ENCODE data around the gene FBXO36.

Gene FBXO36, protein sequence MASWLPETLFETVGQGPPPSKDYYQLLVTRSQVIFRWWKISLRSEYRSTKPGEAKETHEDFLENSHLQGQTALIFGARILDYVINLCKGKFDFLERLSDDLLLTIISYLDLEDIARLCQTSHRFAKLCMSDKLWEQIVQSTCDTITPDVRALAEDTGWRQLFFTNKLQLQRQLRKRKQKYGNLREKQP

GRCh38 chr2:229922449-229923386, at the start of gene FBXO36:
Gene FBXO36, plus strand, starts transcription at chr2:229922503. Its CDS starts 11 bp downstream, at chr2:229922514.
- DNase-seq (ENCODE audit: insufficient read length, low spot score) = no peak
- FAIRE-seq = no peak
- TF ChIP-seq, protein P1, sequence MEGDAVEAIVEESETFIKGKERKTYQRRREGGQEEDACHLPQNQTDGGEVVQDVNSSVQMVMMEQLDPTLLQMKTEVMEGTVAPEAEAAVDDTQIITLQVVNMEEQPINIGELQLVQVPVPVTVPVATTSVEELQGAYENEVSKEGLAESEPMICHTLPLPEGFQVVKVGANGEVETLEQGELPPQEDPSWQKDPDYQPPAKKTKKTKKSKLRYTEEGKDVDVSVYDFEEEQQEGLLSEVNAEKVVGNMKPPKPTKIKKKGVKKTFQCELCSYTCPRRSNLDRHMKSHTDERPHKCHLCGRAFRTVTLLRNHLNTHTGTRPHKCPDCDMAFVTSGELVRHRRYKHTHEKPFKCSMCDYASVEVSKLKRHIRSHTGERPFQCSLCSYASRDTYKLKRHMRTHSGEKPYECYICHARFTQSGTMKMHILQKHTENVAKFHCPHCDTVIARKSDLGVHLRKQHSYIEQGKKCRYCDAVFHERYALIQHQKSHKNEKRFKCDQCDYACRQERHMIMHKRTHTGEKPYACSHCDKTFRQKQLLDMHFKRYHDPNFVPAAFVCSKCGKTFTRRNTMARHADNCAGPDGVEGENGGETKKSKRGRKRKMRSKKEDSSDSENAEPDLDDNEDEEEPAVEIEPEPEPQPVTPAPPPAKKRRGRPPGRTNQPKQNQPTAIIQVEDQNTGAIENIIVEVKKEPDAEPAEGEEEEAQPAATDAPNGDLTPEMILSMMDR (IDR thresholded peaks at IDR 0.05; ENCODE audit: insufficient read depth, missing control alignments) = no peak

GRCh38 chr2:229873123-229873581, 49.2 kb upstream of the FBXO36 start:
- TF ChIP-seq, protein P1 (IDR thresholded peaks at IDR 0.05; ENCODE audit: insufficient read depth, missing control alignments) = no peak
- FAIRE-seq = no peak
- no peak for DNase-seq (ENCODE audit: insufficient read length, low spot score)

GRCh38 chr2:229874647-229875046, 47.7 kb upstream of the FBXO36 start:
- DNase-seq (ENCODE audit: insufficient read length, low spot score) = no peak
- TF ChIP-seq, protein P1 (IDR thresholded peaks at IDR 0.05; ENCODE audit: insufficient read depth, missing control alignments) = no peak
- FAIRE-seq = no peak

GRCh38 chr2:229875549-229875948, 46.8 kb upstream of the FBXO36 start:
- TF ChIP-seq, protein P1 (IDR thresholded peaks at IDR 0.05; ENCODE audit: insufficient read depth, missing control alignments) = no peak
- DNase-seq (ENCODE audit: insufficient read length, low spot score) (no peak), FAIRE-seq (no peak)

GRCh38 chr2:229879191-229879950, 42.9 kb upstream of the FBXO36 start:
- FAIRE-seq = peak; percentile 44
- TF ChIP-seq, protein P1 (IDR thresholded peaks at IDR 0.05; ENCODE audit: insufficient read depth, missing control alignments) = no peak

DNA sequence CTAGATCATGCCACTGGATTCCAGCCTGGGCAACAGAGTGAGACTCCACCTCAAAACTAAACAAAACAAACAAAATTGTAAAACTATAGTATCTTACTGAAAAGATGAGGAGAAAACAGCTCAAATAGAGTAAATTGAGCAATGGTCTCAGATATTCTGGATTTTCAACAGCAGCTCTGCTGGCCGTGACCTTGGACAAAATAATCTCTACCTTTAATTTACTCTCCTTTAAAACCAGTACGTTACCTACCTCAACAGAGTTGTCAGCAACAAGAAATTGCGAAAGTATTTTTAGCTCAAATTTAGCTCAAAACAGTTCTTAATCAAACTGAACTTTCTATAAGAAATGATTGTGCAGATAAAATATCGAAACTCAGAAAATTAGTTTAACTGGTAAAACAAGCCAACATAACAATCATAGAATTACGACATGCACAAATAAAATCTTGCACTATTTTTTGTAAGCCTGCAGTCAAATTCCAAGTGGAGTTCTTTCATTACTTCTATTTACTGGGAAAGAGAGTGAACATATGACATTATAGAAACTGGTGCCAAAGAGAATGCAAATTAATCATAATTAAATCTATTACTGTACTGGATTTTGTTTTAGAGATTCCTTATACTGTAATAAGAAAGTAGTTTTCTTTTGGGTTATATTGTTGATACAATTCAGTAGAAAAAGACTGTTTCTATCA, 41.3 kb upstream of the FBXO36 start:
- TF ChIP-seq, protein P1 (IDR thresholded peaks at IDR 0.05; ENCODE audit: insufficient read depth, missing control alignments) = no peak
- DNase-seq (ENCODE audit: insufficient read length, low spot score) (no peak), FAIRE-seq (no peak)

More at GRCh38 chr2:229879191-229879950, 42.9 kb upstream of the FBXO36 start:
- no peak for DNase-seq (ENCODE audit: insufficient read length, low spot score)

Data from D721Med (cell line).